Activated gamma-delta T cell treated with anti-CD3 and anti-CD28 coated beads, Interleukin-2, amount 50 U/mL, for 16 hours (primary cell): ENCODE data around the gene TM9SF3.

ENCODE experiments used
- DNase-seq: peaks from one replicate; pipeline ENCODE4 v3.0.0-alpha.2; 2020; ENCODE audit warnings: low read depth

TM9SF3 gene

GRCh38 chr10:96586419-96587263 is at the start of gene TM9SF3:
TSS of gene TM9SF3 (minus strand) at chr10:96587012. CDS start at chr10:96586835, 177 bp downstream.
- peak; percentile 89 for DNase-seq

GRCh38 chr10:96636551-96636950 is 49.7 kb upstream of the TM9SF3 start:
- DNase-seq, result no peak

GRCh38 chr10:96632974-96633710 is 46.3 kb upstream of the TM9SF3 start:
- no peak for DNase-seq

- DNase-seq, result no peak
These were observed 40.5 kb upstream of the TM9SF3 start for GRCh38 chr10:96627292-96627691.

GRCh38 chr10:96626795-96627194 is 40.0 kb upstream of the TM9SF3 start:
- no peak for DNase-seq

GRCh38 chr10:96625173-96625572 is 38.4 kb upstream of the TM9SF3 start:
- DNase-seq, result no peak

- DNase-seq, result no peak
These were observed 35.4 kb upstream of the TM9SF3 start for GRCh38 chr10:96622013-96622787.

GRCh38 chr10:96619796-96620773 is 33.3 kb upstream of the TM9SF3 start:
- no peak for DNase-seq

GRCh38 chr10:96619120-96619519 is 32.3 kb upstream of the TM9SF3 start:
- no peak for DNase-seq

- DNase-seq, result no peak
These were observed 31.8 kb upstream of the TM9SF3 start for GRCh38 chr10:96618653-96619052.

- no peak for DNase-seq
These were observed 30.1 kb upstream of the TM9SF3 start for GRCh38 chr10:96616961-96617360.

- DNase-seq, result no peak
These were observed 27.7 kb upstream of the TM9SF3 start for GRCh38 chr10:96614515-96614914.

GRCh38 chr10:96613576-96613975 is 26.8 kb upstream of the TM9SF3 start:
- no peak for DNase-seq

GRCh38 chr10:96612055-96612830 is 25.4 kb upstream of the TM9SF3 start:
- no peak for DNase-seq

- DNase-seq, result no peak
These were observed 24.0 kb upstream of the TM9SF3 start for GRCh38 chr10:96610817-96611216.

GRCh38 chr10:96609510-96609909 is 22.7 kb upstream of the TM9SF3 start:
- no peak for DNase-seq

GRCh38 chr10:96608805-96609204 is 22.0 kb upstream of the TM9SF3 start:
- DNase-seq, result no peak

GRCh38 chr10:96608262-96608661 is 21.4 kb upstream of the TM9SF3 start:
- DNase-seq, result no peak

- no peak for DNase-seq
These were observed 20.1 kb upstream of the TM9SF3 start for GRCh38 chr10:96606946-96607345.

- DNase-seq, result no peak
These were observed 19.4 kb upstream of the TM9SF3 start for GRCh38 chr10:96606216-96606615.

- no peak for DNase-seq
These were observed 13.5 kb upstream of the TM9SF3 start for GRCh38 chr10:96600337-96600736.
